Neural progenitor cell (in vitro differentiated cells): ENCODE results near the gene NCKAP5L.

Experiments used
- CTCF ChIP-seq: fragments of 200-600 bp; sonication (generic); IDR thresholded peaks from 2 replicates; pipeline ENCODE4 v1.5.1; 2017; ENCODE audit warnings: antibody characterized with exemption, mild to moderate bottlenecking
- EZH2 ChIP-seq: fragments of 200-600 bp; sonication (generic); IDR thresholded peaks from 2 replicates; pipeline ENCODE4 v1.6.1; 2017; ENCODE audit warnings: antibody characterized with exemption, mild to moderate bottlenecking, moderate library complexity
- EZH2phosphoT487 ChIP-seq: fragments of 200-600 bp; sonication (generic); IDR thresholded peaks from 2 replicates; pipeline ENCODE4 v1.6.1; 2017; ENCODE audit warnings: antibody characterized with exemption

- TF ChIP-seq CTCF (no peak), EZH2 (no peak), EZH2phosphoT487 (no peak)
These were observed 46.1 kb upstream of the NCKAP5L start for GRCh38 chr12:49874142-49874897.
